Endothelial cell of umbilical vein (primary cell): ENCODE results near the gene TMBIM6. TPM values are rescaled to one million over a fixed set of nuclear protein-coding genes. Genes with fewer than 3 reads are reported as not detected.
"Not testable (repeated sequence)": the region's sequence is repeated elsewhere in the genome, so short reads cannot be mapped to it uniquely, and the experiment has no call there.

Experiments
- BruUV-seq: library from RNA; stranded (reverse); fragments of 400-500 nt; replicated peaks from 2 replicates; lab custom pipeline; 2021; lab: Mats Ljungman, UMichigan
- CTCF ChIA-PET: fragments of 300-600, 350-600 bp; sonication (Branson Sonifier 250); formaldehyde crosslinking; loops from one replicate; lab custom pipeline; 2021; ENCODE audit warnings: antibody characterized with exemption, inconsistent platforms; lab: Charles Lee
- POLR2A ChIA-PET: fragments of 300-600, 350-600 bp; sonication (Branson Sonifier 250); formaldehyde crosslinking; loops from one replicate; lab custom pipeline; 2021; ENCODE audit warnings: antibody characterized with exemption, inconsistent platforms; lab: Charles Lee
- DNase-seq: peaks from one replicate; pipeline ENCODE4 v3.0.0-alpha.2; 2011; ENCODE audit warnings: low read depth, low spot score
- FAIRE-seq: peaks from 2 replicates; lab custom pipeline; 2011; peaks lifted over from hg19 to GRCh38; lab: Jason Lieb, UNC
- H2AFZ ChIP-seq: 2 replicates; pipeline ENCODE4 v1.6.0; 2012; ENCODE audit warnings: low read depth, low read length, control low read depth, inconsistent platforms
- H3K27ac ChIP-seq: 2 replicates; pipeline ENCODE4 v1.5.1; 2011; ENCODE audit warnings: low read depth, mild to moderate bottlenecking, control low read depth, low read length, moderate library complexity; ENCODE audit not compliant: insufficient read depth
- H3K27me3 ChIP-seq, 2 experiments: 2 replicates each; pipeline versions ENCODE4 v1.6.0 to v1.6.1; 2011; ENCODE audit warnings: low read length in 2 of 2, mixed read lengths in 1 of 2; ENCODE audit not compliant: control insufficient read depth in 2 of 2, insufficient read depth in 2 of 2
- H3K36me3 ChIP-seq, 2 experiments: 2 replicates in 1 of 2; 3 replicates in 1 of 2; pipeline ENCODE4 v1.5.1; 2011; ENCODE audit warnings: low read length in 2 of 2, mild to moderate bottlenecking in 1 of 2, moderate library complexity in 1 of 2; ENCODE audit not compliant: control insufficient read depth in 2 of 2, insufficient read depth in 2 of 2; ENCODE audit errors: extremely low read depth in 1 of 2
- H3K4me1 ChIP-seq: 3 replicates; pipeline ENCODE4 v1.5.1; 2011; ENCODE audit warnings: mild to moderate bottlenecking, low read length; ENCODE audit not compliant: control insufficient read depth, insufficient read depth; ENCODE audit errors: extremely low read depth
- H3K4me2 ChIP-seq: 2 replicates; pipeline ENCODE4 v1.6.1; 2011; ENCODE audit warnings: low read length, control low read depth, mixed read lengths; ENCODE audit not compliant: insufficient read depth
- H3K4me3 ChIP-seq, 3 experiments: fragments of 200-600 bp in 1 of 3; sonication (generic), shearing (Covaris generic) in 1 of 3; replicated peaks in 1 of 3; 2 replicates each; pipeline ENCODE4 v1.5.1; 2011 to 2016; ENCODE audit warnings: control low read depth in 3 of 3, low read length in 3 of 3, mild to moderate bottlenecking in 2 of 3, inconsistent platforms in 1 of 3, low read depth in 1 of 3, moderate library complexity in 1 of 3; ENCODE audit not compliant: insufficient read depth in 1 of 3
- H3K79me2 ChIP-seq: 2 replicates; pipeline ENCODE4 v1.6.0; 2012; ENCODE audit warnings: low read length, inconsistent platforms; ENCODE audit not compliant: control insufficient read depth, insufficient read depth
- H3K9ac ChIP-seq: replicated peaks from 2 replicates; pipeline ENCODE3; 2011; ENCODE audit warnings: low read length, control low read depth; ENCODE audit not compliant: insufficient read depth; ENCODE audit errors: extremely low read depth
- H3K9me1 ChIP-seq: replicated peaks from 3 replicates; pipeline ENCODE4 v1.6.0; 2011; ENCODE audit warnings: mild to moderate bottlenecking, low read length; ENCODE audit not compliant: control insufficient read depth, insufficient read depth; ENCODE audit errors: extremely low read depth
- H3K9me3 ChIP-seq: replicated peaks from 2 replicates; pipeline ENCODE4 v1.5.1; 2012; ENCODE audit warnings: low read length, inconsistent platforms; ENCODE audit not compliant: control insufficient read depth, insufficient read depth
- H4K20me1 ChIP-seq: replicated peaks from 2 replicates; pipeline ENCODE3; 2011; ENCODE audit warnings: mild to moderate bottlenecking, low read length; ENCODE audit not compliant: control insufficient read depth, insufficient read depth; ENCODE audit errors: extremely low read depth
- EZH2 ChIP-seq: IDR thresholded peaks from 2 replicates; pipeline ENCODE4 v1.6.1; 2012; ENCODE audit warnings: borderline replicate concordance, low read depth, mild to moderate bottlenecking, moderate library complexity, low read length, inconsistent platforms; ENCODE audit not compliant: severe bottlenecking
- FOS ChIP-seq: IDR thresholded peaks from 2 replicates; pipeline ENCODE4 v1.6.1; 2011; ENCODE audit warnings: mild to moderate bottlenecking, low read length, moderate library complexity, borderline replicate concordance; ENCODE audit not compliant: insufficient read depth
- JUN ChIP-seq: IDR thresholded peaks from 2 replicates; pipeline ENCODE4 v1.6.1; 2011; ENCODE audit warnings: borderline replicate concordance, low read depth; ENCODE audit not compliant: insufficient read length, insufficient read depth
- MYC ChIP-seq: IDR thresholded peaks from one replicate; pipeline ENCODE4 v1.6.1; 2011; ENCODE audit warnings: mild to moderate bottlenecking, low read depth, low read length
- POLR2A ChIP-seq: IDR thresholded peaks from 2 replicates; pipeline ENCODE4 v1.6.1; 2012; ENCODE audit warnings: low read depth, mild to moderate bottlenecking, control low read depth, low read length
- POLR2AphosphoS5 ChIP-seq: IDR thresholded peaks from 2 replicates; pipeline ENCODE4 v1.6.1; 2012; ENCODE audit warnings: low read depth, mild to moderate bottlenecking, control low read depth, low read length, moderate library complexity; ENCODE audit not compliant: insufficient read depth
- dilution Hi-C: fragments of 300-500 bp; cut with MboI; formaldehyde crosslinking; loops from one replicate; pipeline ENCODE4 v1.15.0; 2019; ENCODE audit warnings: low sequenced_read_pairs; ENCODE audit not compliant: extremely low pct_ligation_motif_present
- intact Hi-C: fragments of 100-400 bp; cut with micrococcal nuclease; formaldehyde crosslinking; loops from one replicate; pipeline ENCODE4 v1.10.0; 2022
- polyA plus RNA-seq, 4 experiments: library from polyadenylated mRNA; depleted of rRNA in 3 of 4; stranded (reverse) in 3 of 4; unstranded in 1 of 4; fragments of >200 nt; gene quantifications; 2 replicates each; pipeline versions ENCODE4 v1.2.1 to v1.2.3, GENCODE V29; 2011 to 2012; ENCODE audit warnings: missing spikeins in 1 of 4
- total RNA-seq: library from RNA; stranded (reverse); gene quantifications from 2 replicates; pipeline ENCODE4 v1.2.3, GENCODE V29; 2021
- TF ChIP-seq, protein P1 (sequence below), 2 donors: IDR thresholded peaks; 1 replicate in 1 of 2; 2 replicates in 1 of 2; pipeline ENCODE4 v1.5.1; 2011; ENCODE audit warnings: low read length in 2 of 2, mild to moderate bottlenecking in 2 of 2, moderate library complexity in 2 of 2, control low read depth in 1 of 2, inconsistent platforms in 1 of 2, low read depth in 1 of 2; ENCODE audit not compliant: insufficient read depth in 1 of 2; ENCODE audit errors: extremely low read depth in 1 of 2
- TF ChIP-seq, protein P2 (sequence below): IDR thresholded peaks from 2 replicates; pipeline ENCODE4 v1.6.1; 2011; ENCODE audit not compliant: insufficient read depth, insufficient read length

The TMBIM6 gene
- total and polyA plus RNA-seq, 2 donors (not counting 3 experiments of a cell fraction or from before 2014, with no cell fraction given), result 393 to 579 TPM

DNA sequence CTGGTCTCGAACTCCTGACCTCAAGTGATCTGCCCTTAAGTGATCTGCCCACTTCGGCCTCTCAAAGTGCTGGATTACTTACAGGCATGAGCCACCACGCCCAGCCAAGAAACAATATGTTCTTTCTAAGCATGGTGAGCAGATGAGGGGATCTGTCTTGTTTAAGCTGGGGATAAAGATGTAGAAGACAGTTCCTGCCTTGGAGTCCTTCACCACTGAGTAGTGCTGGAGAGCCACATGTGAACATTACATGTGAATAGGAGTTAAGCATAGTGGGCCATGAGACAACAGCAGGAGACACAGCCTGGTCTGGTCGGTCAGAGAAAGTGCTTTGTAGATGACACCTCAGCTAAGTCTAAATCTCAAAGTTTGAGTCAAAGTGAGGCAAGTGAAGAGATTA, 26.0 kb downstream of the TMBIM6 start:
- no peak overlapping the region for H3K4me3 ChIP-seq
- H3K9me3 ChIP-seq, result no peaks in the 10 kb centered on the region
- dilution Hi-C loops (no loop called here), intact Hi-C loops (no loop called here)
- H3K27ac ChIP-seq, result no peak overlapping the region
- ChIA-PET POLR2A (interaction anchor here (0.7 kb wide), 1 partner anchor 443 kb away, joined by 3 read pairs; no protein-coding TSS in a partner anchor), CTCF (interaction anchor here (0.9 to 2.1 kb wide), 4 partner anchors 10 to 71 kb away, joined by 4 to 13 read pairs (median 6); partner anchors contain the start of gene TMBIM6)
- no peak overlapping the region for H3K4me2 ChIP-seq
- no peak overlapping the region for H2AFZ ChIP-seq
- no peaks in the 10 kb centered on the region for H3K9me1 ChIP-seq
- no peak for FAIRE-seq
- no peaks in the 10 kb centered on the region for H3K79me2 ChIP-seq
- BruUV-seq, result no TSS peak
- H3K9ac ChIP-seq, result no peak overlapping the region
- H3K4me1 ChIP-seq, result peaks cover 18% of the 10 kb centered on the region
- H4K20me1 ChIP-seq, result no peaks in the 10 kb centered on the region
- TF ChIP-seq, protein P1, sequence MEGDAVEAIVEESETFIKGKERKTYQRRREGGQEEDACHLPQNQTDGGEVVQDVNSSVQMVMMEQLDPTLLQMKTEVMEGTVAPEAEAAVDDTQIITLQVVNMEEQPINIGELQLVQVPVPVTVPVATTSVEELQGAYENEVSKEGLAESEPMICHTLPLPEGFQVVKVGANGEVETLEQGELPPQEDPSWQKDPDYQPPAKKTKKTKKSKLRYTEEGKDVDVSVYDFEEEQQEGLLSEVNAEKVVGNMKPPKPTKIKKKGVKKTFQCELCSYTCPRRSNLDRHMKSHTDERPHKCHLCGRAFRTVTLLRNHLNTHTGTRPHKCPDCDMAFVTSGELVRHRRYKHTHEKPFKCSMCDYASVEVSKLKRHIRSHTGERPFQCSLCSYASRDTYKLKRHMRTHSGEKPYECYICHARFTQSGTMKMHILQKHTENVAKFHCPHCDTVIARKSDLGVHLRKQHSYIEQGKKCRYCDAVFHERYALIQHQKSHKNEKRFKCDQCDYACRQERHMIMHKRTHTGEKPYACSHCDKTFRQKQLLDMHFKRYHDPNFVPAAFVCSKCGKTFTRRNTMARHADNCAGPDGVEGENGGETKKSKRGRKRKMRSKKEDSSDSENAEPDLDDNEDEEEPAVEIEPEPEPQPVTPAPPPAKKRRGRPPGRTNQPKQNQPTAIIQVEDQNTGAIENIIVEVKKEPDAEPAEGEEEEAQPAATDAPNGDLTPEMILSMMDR (IDR thresholded peaks at IDR 0.05; ENCODE audit: extremely low read depth in 1 of 2, insufficient read depth in 1 of 2, low read depth in 1 of 2, low read length in 2 of 2), result no peak
- TF ChIP-seq MYC (no peak), POLR2AphosphoS5 (no peak), EZH2 (no peak), FOS (no peak), POLR2A (no peak), JUN (no peak)
- TF ChIP-seq, protein P2, sequence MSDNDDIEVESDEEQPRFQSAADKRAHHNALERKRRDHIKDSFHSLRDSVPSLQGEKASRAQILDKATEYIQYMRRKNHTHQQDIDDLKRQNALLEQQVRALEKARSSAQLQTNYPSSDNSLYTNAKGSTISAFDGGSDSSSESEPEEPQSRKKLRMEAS, result no peak
- no peak for DNase-seq
- peaks cover 12 to 13% of the 10 kb centered on the region in 2 experiments for H3K36me3 ChIP-seq
- H3K27me3 ChIP-seq, result no peaks in the 10 kb centered on the region

DNA sequence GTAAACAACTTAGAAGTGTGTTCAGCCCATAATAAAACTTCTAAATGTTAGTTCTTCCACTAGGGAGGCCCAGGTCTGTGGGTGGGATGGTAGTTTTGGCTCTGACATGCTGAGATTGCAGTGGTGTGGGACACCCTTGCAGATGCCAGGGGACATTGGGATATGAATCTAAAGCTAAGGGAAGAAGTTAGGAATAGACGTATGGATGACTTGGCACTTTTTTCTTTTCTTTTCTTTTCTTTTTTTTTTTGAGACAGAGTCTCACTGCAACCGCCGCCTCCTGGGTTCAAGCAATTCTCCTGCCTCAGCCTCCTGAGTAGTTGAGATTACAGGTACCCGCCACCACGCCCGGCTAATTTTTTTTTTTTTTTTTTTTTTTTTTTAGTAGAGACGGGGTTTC, 31.7 kb downstream of the TMBIM6 start:
- CTCF ChIA-PET, result interaction anchor here (1.2 to 3.6 kb wide), 4 partner anchors 9 to 65 kb away, joined by 3 to 22 read pairs (median 6); partner anchors contain the start of genes NCKAP5L and TMBIM6

More for the DNA sequence above, 31.7 kb downstream of the TMBIM6 start:
- dilution Hi-C loops, FAIRE-seq, H3K4me2 ChIP-seq, H3K36me3 ChIP-seq, H3K4me3 ChIP-seq, H3K9me3 ChIP-seq, H4K20me1 ChIP-seq, H3K9me1 ChIP-seq, BruUV-seq, H3K4me1 ChIP-seq, H3K27ac ChIP-seq, intact Hi-C loops, H3K79me2 ChIP-seq, H2AFZ ChIP-seq, H3K9ac ChIP-seq, H3K27me3 ChIP-seq, DNase-seq: not testable (repeated sequence)
- POLR2A ChIA-PET, result interaction anchor here (0.7 kb wide), 1 partner anchor 70 kb away, joined by 3 read pairs; the partner anchor contains the start of gene BCDIN3D
